ENCODE results near the gene S100PBP. TPM values are rescaled to one million over a fixed set of nuclear protein-coding genes. Genes with fewer than 3 reads are reported as not detected.
"Not testable (repeated sequence)": the region's sequence is repeated elsewhere in the genome, so short reads cannot be mapped to it uniquely, and the experiment has no call there.

S100PBP gene
- total and polyA plus RNA-seq, 9 of the 15 experiments (the other 6 are each of a cell fraction or from before 2014, with no cell fraction given), result 22.9 to 60.2 (median 32.9) TPM

GRCh38 chr1:32804460-32804859 lies 13.0 kb upstream of the S100PBP start:
- H4K20me1 ChIP-seq (replicated peaks; ENCODE audit: control insufficient read depth, insufficient read depth, low read length); intact Hi-C loops (cut with micrococcal nuclease); ATAC-seq; H3K4me2 ChIP-seq (ENCODE audit: insufficient read depth, low read length); H3K4me1 ChIP-seq (replicated peaks in 1 of 2; ENCODE audit: control insufficient read depth in 2 of 2, insufficient read depth in 2 of 2, low read length in 2 of 2); BruUV-seq (replicated peaks); DNase-seq (ENCODE audit: extremely low read depth in 1 of 4, low spot score in 3 of 4); CTCF ChIA-PET (ENCODE audit: low intra/inter-chr PET ratio); H3K27me3 ChIP-seq (ENCODE audit: control insufficient read depth in 2 of 2, insufficient read depth in 2 of 2, low read length in 2 of 2); H3K9me1 ChIP-seq (ENCODE audit: control insufficient read depth, insufficient read depth, low read length); FAIRE-seq; H3K9me3 ChIP-seq (replicated peaks; ENCODE audit: control insufficient read depth, insufficient read depth, low read depth, low read length); H3K27ac ChIP-seq (ENCODE audit: extremely low read depth, low read depth, low read length); H2AFZ ChIP-seq (ENCODE audit: low read depth, low read length); H3K4me3 ChIP-seq; H3K9ac ChIP-seq (ENCODE audit: insufficient read depth in 1 of 2, low read depth in 2 of 2, low read length in 2 of 2); in situ Hi-C loops (cut with MboI); POLR2A ChIA-PET: not testable (repeated sequence)
- H3K36me3 ChIP-seq (ENCODE audit: control insufficient read depth, insufficient read depth, low read length), result peaks cover 74% of the 10 kb centered on the region
- 86% methylated on average over 10 of the region's 30 CpGs for WGBS (ENCODE audit: insufficient coverage, low coverage, missing lambda C conversion rate)
- TF ChIP-seq POLR2G (IDR thresholded peaks at IDR 0.05; ENCODE audit: low read depth, low read length), result peak; percentile 65
- TF ChIP-seq, protein P1, sequence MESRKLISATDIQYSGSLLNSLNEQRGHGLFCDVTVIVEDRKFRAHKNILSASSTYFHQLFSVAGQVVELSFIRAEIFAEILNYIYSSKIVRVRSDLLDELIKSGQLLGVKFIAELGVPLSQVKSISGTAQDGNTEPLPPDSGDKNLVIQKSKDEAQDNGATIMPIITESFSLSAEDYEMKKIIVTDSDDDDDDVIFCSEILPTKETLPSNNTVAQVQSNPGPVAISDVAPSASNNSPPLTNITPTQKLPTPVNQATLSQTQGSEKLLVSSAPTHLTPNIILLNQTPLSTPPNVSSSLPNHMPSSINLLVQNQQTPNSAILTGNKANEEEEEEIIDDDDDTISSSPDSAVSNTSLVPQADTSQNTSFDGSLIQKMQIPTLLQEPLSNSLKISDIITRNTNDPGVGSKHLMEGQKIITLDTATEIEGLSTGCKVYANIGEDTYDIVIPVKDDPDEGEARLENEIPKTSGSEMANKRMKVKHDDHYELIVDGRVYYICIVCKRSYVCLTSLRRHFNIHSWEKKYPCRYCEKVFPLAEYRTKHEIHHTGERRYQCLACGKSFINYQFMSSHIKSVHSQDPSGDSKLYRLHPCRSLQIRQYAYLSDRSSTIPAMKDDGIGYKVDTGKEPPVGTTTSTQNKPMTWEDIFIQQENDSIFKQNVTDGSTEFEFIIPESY (CRISPR knock-in tag; IDR thresholded peaks at IDR 0.05), result 0 out of 2 replicates have a peak, but pooled peaks have one; percentile 47
- peak; percentile 42; the same call in 1 of the 2 replicates for TF ChIP-seq RBFOX2 (IDR thresholded peaks at IDR 0.05; ENCODE audit: low read depth, low read length)
- peaks cover 37% of the 10 kb centered on the region for H3K79me2 ChIP-seq (ENCODE audit: control insufficient read depth, insufficient read depth, low read length)

GRCh38 chr1:32806290-32806689 lies 11.2 kb upstream of the S100PBP start:
- in situ Hi-C loops (cut with MboI) (no loop called here), intact Hi-C loops (cut with micrococcal nuclease) (no loop called here)
- H3K4me3 ChIP-seq, result no peak overlapping the region
- POLR2A ChIA-PET, result interaction anchor here (0.6 to 2.4 kb wide), 10 partner anchors 9 to 216 kb away, joined by 3 to 8 read pairs (median 4); partner anchors contain the start of genes S100PBP and YARS1
- FAIRE-seq, result no peak
- peak; percentile 18 for ATAC-seq
- CTCF ChIA-PET (ENCODE audit: low intra/inter-chr PET ratio), result no interaction called here
- no peak overlapping the region for H2AFZ ChIP-seq (ENCODE audit: low read depth, low read length)
- no peaks in the 10 kb centered on the region for H3K27me3 ChIP-seq (ENCODE audit: control insufficient read depth in 2 of 2, insufficient read depth in 2 of 2, low read length in 2 of 2)
- peaks cover 78% of the 10 kb centered on the region for H3K36me3 ChIP-seq (ENCODE audit: control insufficient read depth, insufficient read depth, low read length)
- peaks cover 8% of the 10 kb centered on the region; the same call in 1 of the 2 replicates for H4K20me1 ChIP-seq (replicated peaks; ENCODE audit: control insufficient read depth, insufficient read depth, low read length)
- no peaks in the 10 kb centered on the region for H3K9me1 ChIP-seq (ENCODE audit: control insufficient read depth, insufficient read depth, low read length)
- DNase-seq (ENCODE audit: extremely low read depth in 1 of 4, low spot score in 3 of 4), result no peak
- no peak overlapping the region for H3K4me2 ChIP-seq (ENCODE audit: insufficient read depth, low read length)
- H3K79me2 ChIP-seq (ENCODE audit: control insufficient read depth, insufficient read depth, low read length), result peaks cover 51% of the 10 kb centered on the region
- TF ChIP-seq, protein P2, sequence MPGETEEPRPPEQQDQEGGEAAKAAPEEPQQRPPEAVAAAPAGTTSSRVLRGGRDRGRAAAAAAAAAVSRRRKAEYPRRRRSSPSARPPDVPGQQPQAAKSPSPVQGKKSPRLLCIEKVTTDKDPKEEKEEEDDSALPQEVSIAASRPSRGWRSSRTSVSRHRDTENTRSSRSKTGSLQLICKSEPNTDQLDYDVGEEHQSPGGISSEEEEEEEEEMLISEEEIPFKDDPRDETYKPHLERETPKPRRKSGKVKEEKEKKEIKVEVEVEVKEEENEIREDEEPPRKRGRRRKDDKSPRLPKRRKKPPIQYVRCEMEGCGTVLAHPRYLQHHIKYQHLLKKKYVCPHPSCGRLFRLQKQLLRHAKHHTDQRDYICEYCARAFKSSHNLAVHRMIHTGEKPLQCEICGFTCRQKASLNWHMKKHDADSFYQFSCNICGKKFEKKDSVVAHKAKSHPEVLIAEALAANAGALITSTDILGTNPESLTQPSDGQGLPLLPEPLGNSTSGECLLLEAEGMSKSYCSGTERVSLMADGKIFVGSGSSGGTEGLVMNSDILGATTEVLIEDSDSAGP (CRISPR knock-in tag; IDR thresholded peaks at IDR 0.05), result no peak
- 0 out of 2 replicates have a peak, but pooled peaks have one; percentile 32 for TF ChIP-seq POLR2G (IDR thresholded peaks at IDR 0.05; ENCODE audit: low read depth, low read length)
- no peak overlapping the region for H3K27ac ChIP-seq (ENCODE audit: extremely low read depth, low read depth, low read length)
- BruUV-seq (replicated peaks), result no TSS peak
- WGBS (ENCODE audit: insufficient coverage, low coverage, missing lambda C conversion rate), result 91% methylated on average over 6 of the region's 6 CpGs
- H3K9me3 ChIP-seq (replicated peaks; ENCODE audit: control insufficient read depth, insufficient read depth, low read depth, low read length), result no peaks in the 10 kb centered on the region
- no peaks in the 10 kb centered on the region for H3K4me1 ChIP-seq (replicated peaks in 1 of 2; ENCODE audit: control insufficient read depth in 2 of 2, insufficient read depth in 2 of 2, low read length in 2 of 2)
- H3K9ac ChIP-seq (ENCODE audit: insufficient read depth in 1 of 2, low read depth in 2 of 2, low read length in 2 of 2), result no peak overlapping the region

All from K562 (cell line).